Transverse colon (tissue), 3 donors: ENCODE data around the gene CRP.

Source experiments
- POLR2A ChIP-seq: fragments of 450-650 bp; IDR thresholded peaks from one replicate; pipeline ENCODE4 v1.6.1; 2016; ENCODE audit warnings: antibody characterized with exemption, mild to moderate bottlenecking, moderate library complexity
- TF ChIP-seq, protein P1 (sequence below), 5 experiments: fragments of 200-600 bp in 3 of 5; fragments of 450-650 bp in 2 of 5; sonication (generic) in 3 of 5; IDR thresholded peaks; 1 replicate in 2 of 5; 2 replicates in 3 of 5; pipeline ENCODE4 v1.5.1; 2016 to 2017; ENCODE audit warnings: antibody characterized with exemption in 5 of 5, inconsistent platforms in 3 of 5, mild to moderate bottlenecking in 2 of 5, moderate library complexity in 1 of 5

- TF ChIP-seq, protein P1, sequence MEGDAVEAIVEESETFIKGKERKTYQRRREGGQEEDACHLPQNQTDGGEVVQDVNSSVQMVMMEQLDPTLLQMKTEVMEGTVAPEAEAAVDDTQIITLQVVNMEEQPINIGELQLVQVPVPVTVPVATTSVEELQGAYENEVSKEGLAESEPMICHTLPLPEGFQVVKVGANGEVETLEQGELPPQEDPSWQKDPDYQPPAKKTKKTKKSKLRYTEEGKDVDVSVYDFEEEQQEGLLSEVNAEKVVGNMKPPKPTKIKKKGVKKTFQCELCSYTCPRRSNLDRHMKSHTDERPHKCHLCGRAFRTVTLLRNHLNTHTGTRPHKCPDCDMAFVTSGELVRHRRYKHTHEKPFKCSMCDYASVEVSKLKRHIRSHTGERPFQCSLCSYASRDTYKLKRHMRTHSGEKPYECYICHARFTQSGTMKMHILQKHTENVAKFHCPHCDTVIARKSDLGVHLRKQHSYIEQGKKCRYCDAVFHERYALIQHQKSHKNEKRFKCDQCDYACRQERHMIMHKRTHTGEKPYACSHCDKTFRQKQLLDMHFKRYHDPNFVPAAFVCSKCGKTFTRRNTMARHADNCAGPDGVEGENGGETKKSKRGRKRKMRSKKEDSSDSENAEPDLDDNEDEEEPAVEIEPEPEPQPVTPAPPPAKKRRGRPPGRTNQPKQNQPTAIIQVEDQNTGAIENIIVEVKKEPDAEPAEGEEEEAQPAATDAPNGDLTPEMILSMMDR (IDR thresholded peaks at IDR 0.05): no peak
- TF ChIP-seq POLR2A: no peak
Observed at GRCh38 chr1:159746666-159747065, 32.3 kb upstream of the CRP start.
